H9 (cell line): ENCODE measurements around the gene SURF4. TPM values are rescaled to one million over a fixed set of nuclear protein-coding genes. Genes with fewer than 3 reads are reported as not detected.

Source experiments
- DNase-seq: peaks from one replicate; pipeline ENCODE4 v3.0.0-alpha.2; 2017
- H2AFZ ChIP-seq: one replicate; pipeline ENCODE4 v1.6.1; 2013; ENCODE audit warnings: mild to moderate bottlenecking, low read length, control low read depth, moderate library complexity
- H2AK5ac ChIP-seq: 2 replicates; pipeline ENCODE4 v1.6.1; 2013; ENCODE audit warnings: low read length, control low read depth, mixed read lengths; ENCODE audit not compliant: insufficient read length
- H2BK120ac ChIP-seq: one replicate; pipeline ENCODE4 v1.6.1; 2013; ENCODE audit warnings: low read depth, mild to moderate bottlenecking, low read length, control low read depth, inconsistent platforms; ENCODE audit not compliant: poor library complexity, severe bottlenecking
- H2BK12ac ChIP-seq: 2 replicates; pipeline ENCODE4 v1.6.1; 2013; ENCODE audit warnings: low read length, control low read depth, mixed read lengths, low read depth; ENCODE audit not compliant: insufficient read length
- H2BK15ac ChIP-seq: 2 replicates; pipeline ENCODE4 v1.6.1; 2013; ENCODE audit warnings: low read depth, low read length, control low read depth
- H2BK20ac ChIP-seq: one replicate; pipeline ENCODE4 v1.6.1; 2013; ENCODE audit warnings: low read depth, mild to moderate bottlenecking, low read length, control low read depth, inconsistent platforms; ENCODE audit not compliant: poor library complexity, severe bottlenecking
- H2BK5ac ChIP-seq: 2 replicates; pipeline ENCODE4 v1.6.1; 2013; ENCODE audit warnings: low read length, control low read depth, mixed read lengths; ENCODE audit not compliant: insufficient read length
- H3K14ac ChIP-seq: 2 replicates; pipeline ENCODE4 v1.6.1; 2013; ENCODE audit warnings: low read length, control low read depth; ENCODE audit not compliant: insufficient read depth
- H3K18ac ChIP-seq: 2 replicates; pipeline ENCODE4 v1.6.1; 2013; ENCODE audit warnings: low read depth, mild to moderate bottlenecking, mixed read lengths, low read length, control low read depth; ENCODE audit not compliant: insufficient read length
- H3K23ac ChIP-seq: 2 replicates; pipeline ENCODE4 v1.6.1; 2013; ENCODE audit warnings: low read length, control low read depth, mixed read lengths, low read depth; ENCODE audit not compliant: insufficient read length
- H3K23me2 ChIP-seq: 2 replicates; pipeline ENCODE4 v1.6.1; 2013; ENCODE audit warnings: low read depth, mild to moderate bottlenecking, mixed read lengths, low read length, control low read depth; ENCODE audit not compliant: insufficient read length, poor library complexity, severe bottlenecking
- H3K27ac ChIP-seq: 2 replicates; pipeline ENCODE4 v1.5.1; 2013; ENCODE audit warnings: low read length, control low read depth, mixed read lengths, low read depth; ENCODE audit not compliant: insufficient read length
- H3K27me3 ChIP-seq: 2 replicates; pipeline ENCODE4 v1.6.1; 2013; ENCODE audit warnings: low read length, control low read depth, inconsistent platforms; ENCODE audit not compliant: insufficient read depth
- H3K4ac ChIP-seq: 2 replicates; pipeline ENCODE4 v1.6.1; 2013; ENCODE audit warnings: low read depth, mild to moderate bottlenecking, control low read depth, inconsistent platforms, low read length, moderate library complexity
- H3K4me1 ChIP-seq: 2 replicates; pipeline ENCODE4 v1.6.1; 2013; ENCODE audit warnings: low read length, control low read depth, inconsistent platforms; ENCODE audit not compliant: insufficient read depth
- H3K4me2 ChIP-seq: 2 replicates; pipeline ENCODE4 v1.6.1; 2013; ENCODE audit warnings: low read length, control low read depth, mixed read lengths; ENCODE audit not compliant: insufficient read length, insufficient read depth
- H3K56ac ChIP-seq: 2 replicates; pipeline ENCODE4 v1.6.1; 2013; ENCODE audit warnings: low read depth, mild to moderate bottlenecking, mixed read lengths, low read length, control low read depth; ENCODE audit not compliant: insufficient read length
- H3K79me1 ChIP-seq: 2 replicates; pipeline ENCODE4 v1.6.1; 2013; ENCODE audit warnings: low read depth, mild to moderate bottlenecking, moderate library complexity, low read length, control low read depth, inconsistent platforms; ENCODE audit not compliant: insufficient read depth, poor library complexity, severe bottlenecking
- H3K79me2 ChIP-seq: 2 replicates; pipeline ENCODE4 v1.6.1; 2013; ENCODE audit warnings: low read length, control low read depth, inconsistent platforms; ENCODE audit not compliant: insufficient read depth
- H3K9ac ChIP-seq: 2 replicates; pipeline ENCODE4 v1.6.1; 2013; ENCODE audit warnings: low read length, control low read depth, mixed read lengths; ENCODE audit not compliant: insufficient read length; ENCODE audit errors: extremely low read depth
- H3K9me3 ChIP-seq: one replicate; pipeline ENCODE4 v1.6.1; 2013; ENCODE audit warnings: low read depth, low read length, inconsistent platforms; ENCODE audit not compliant: control insufficient read depth
- H3T11ph ChIP-seq: one replicate; pipeline ENCODE4 v1.6.1; 2013; ENCODE audit warnings: mild to moderate bottlenecking, low read length, control low read depth, inconsistent platforms
- H4K20me1 ChIP-seq: one replicate; pipeline ENCODE4 v1.6.1; 2013; ENCODE audit not compliant: control insufficient read depth, insufficient read length, insufficient read depth
- H4K5ac ChIP-seq: 2 replicates; pipeline ENCODE4 v1.6.1; 2013; ENCODE audit warnings: low read depth, mild to moderate bottlenecking, mixed read lengths, low read length, control low read depth; ENCODE audit not compliant: insufficient read length
- H4K8ac ChIP-seq: replicated peaks from 2 replicates; pipeline ENCODE4 v1.6.1; 2013; ENCODE audit warnings: low read length, control low read depth, mixed read lengths, low read depth; ENCODE audit not compliant: insufficient read length
- H4K91ac ChIP-seq: 2 replicates; pipeline ENCODE4 v1.6.1; 2013; ENCODE audit warnings: low read depth, mild to moderate bottlenecking, moderate library complexity, mixed read lengths, low read length, control low read depth; ENCODE audit not compliant: insufficient read length
- H3K27ac Mint-ChIP-seq, 3 experiments: 2 replicates in 2 of 3; 3 replicates in 1 of 3; pipeline ENCODE4 v1.8.0; 2020 to 2021; ENCODE audit warnings: mixed read lengths in 3 of 3, mild to moderate bottlenecking in 1 of 3, moderate library complexity in 1 of 3
- H3K27me3 Mint-ChIP-seq: 2 replicates; pipeline ENCODE4 v1.8.0; 2021; ENCODE audit warnings: low read depth, mild to moderate bottlenecking, moderate library complexity, mixed read lengths
- H3K36me3 Mint-ChIP-seq, 3 experiments: 2 replicates in 2 of 3; 3 replicates in 1 of 3; pipeline ENCODE4 v1.8.0; 2020 to 2021; ENCODE audit warnings: low read depth in 3 of 3, mixed read lengths in 3 of 3; ENCODE audit not compliant: insufficient read depth in 1 of 3
- H3K4me1 Mint-ChIP-seq, 2 experiments: 2 replicates each; pipeline ENCODE4 v1.8.0; 2020; ENCODE audit warnings: mixed read lengths in 2 of 2
- H3K4me3 Mint-ChIP-seq, 2 experiments: 2 replicates in 1 of 2; 3 replicates in 1 of 2; pipeline ENCODE4 v1.8.0; 2020 to 2021; ENCODE audit warnings: mild to moderate bottlenecking in 2 of 2, mixed read lengths in 2 of 2, moderate library complexity in 1 of 2
- H3K9me3 Mint-ChIP-seq, 2 experiments: 2 replicates in 1 of 2; 3 replicates in 1 of 2; pipeline ENCODE4 v1.8.0; 2020; ENCODE audit warnings: mild to moderate bottlenecking in 2 of 2, mixed read lengths in 2 of 2, moderate library complexity in 1 of 2
- WGBS: extraction: QIAGEN DNeasy Blood & Tissue Kit; methylation state at CpG from one replicate; pipeline ENCODE4 v1.1.7; 2013; ENCODE audit warnings: missing lambda C conversion rate, low lambda C conversion rate, mixed read lengths; ENCODE audit not compliant: insufficient read length; ENCODE audit errors: extremely low coverage; 5-methylcytosine and 5-hydroxymethylcytosine counted together
- total RNA-seq: library from RNA; stranded (reverse); gene quantifications from 2 replicates; pipeline ENCODE4 v1.2.1, GENCODE V29; 2021
- TF ChIP-seq, protein P1 (sequence below): fragments of 200-600 bp; sonication (generic); conservative IDR thresholded peaks from 3 replicates; pipeline ENCODE4 v1.8.0; 2021; ENCODE audit warnings: antibody characterized with exemption, mild to moderate bottlenecking

SURF4 gene
- total RNA-seq, 1 experiment from 2014 or later = 146 TPM

DNA sequence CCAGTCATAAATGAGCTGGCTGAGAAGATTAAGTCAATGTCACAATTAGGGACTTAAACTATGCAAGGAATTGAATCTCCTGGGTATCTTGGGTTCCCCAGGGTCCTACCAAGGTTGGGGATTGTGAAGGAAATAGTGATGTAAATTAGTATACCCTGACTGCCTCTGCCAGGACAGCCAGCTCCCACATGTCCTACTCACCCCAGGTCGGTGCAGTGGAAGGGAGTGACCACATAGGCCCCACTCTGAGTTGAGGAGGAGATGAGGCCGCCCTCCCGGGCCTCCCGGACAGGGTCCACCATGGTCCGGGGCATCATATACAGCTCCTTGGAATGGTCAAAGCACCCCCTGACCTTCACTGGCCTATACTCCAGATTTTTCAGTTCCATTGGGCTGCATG lies 22.3 kb downstream of the SURF4 start:
- H3K79me1 ChIP-seq = peaks cover 3% of the 10 kb centered on the region
- Mint-ChIP-seq H3K27ac (peak overlapping the region in 2 of 3 experiments; percentile 64 to 80; a peak in 2 of 7 replicates), H3K9me3 (peaks cover 0 to 3% of the 10 kb centered on the region in 2 experiments; a peak in 1 of 5 replicates), H3K4me3 (peak overlapping the region in 1 of 2 experiments; percentile 54; a peak in 1 of 5 replicates), H3K27me3 (no peaks in the 10 kb centered on the region), H3K4me1 (peaks cover 23 to 34% of the 10 kb centered on the region in 2 experiments), H3K36me3 (peaks cover 38 to 61% (median 55%) of the 10 kb centered on the region in 3 experiments)
- H3K9ac ChIP-seq = no peak overlapping the region
- no peak overlapping the region for H3K14ac ChIP-seq
- no peak overlapping the region for H3K27ac ChIP-seq
- H3T11ph ChIP-seq = no peak overlapping the region
- no peak overlapping the region for H2BK5ac ChIP-seq
- no peak overlapping the region for H2BK12ac ChIP-seq
- H3K9me3 ChIP-seq = no peaks in the 10 kb centered on the region
- no peak overlapping the region for H2AFZ ChIP-seq
- no peak overlapping the region for H2BK15ac ChIP-seq
- no peaks in the 10 kb centered on the region for H4K20me1 ChIP-seq
- TF ChIP-seq, protein P1, sequence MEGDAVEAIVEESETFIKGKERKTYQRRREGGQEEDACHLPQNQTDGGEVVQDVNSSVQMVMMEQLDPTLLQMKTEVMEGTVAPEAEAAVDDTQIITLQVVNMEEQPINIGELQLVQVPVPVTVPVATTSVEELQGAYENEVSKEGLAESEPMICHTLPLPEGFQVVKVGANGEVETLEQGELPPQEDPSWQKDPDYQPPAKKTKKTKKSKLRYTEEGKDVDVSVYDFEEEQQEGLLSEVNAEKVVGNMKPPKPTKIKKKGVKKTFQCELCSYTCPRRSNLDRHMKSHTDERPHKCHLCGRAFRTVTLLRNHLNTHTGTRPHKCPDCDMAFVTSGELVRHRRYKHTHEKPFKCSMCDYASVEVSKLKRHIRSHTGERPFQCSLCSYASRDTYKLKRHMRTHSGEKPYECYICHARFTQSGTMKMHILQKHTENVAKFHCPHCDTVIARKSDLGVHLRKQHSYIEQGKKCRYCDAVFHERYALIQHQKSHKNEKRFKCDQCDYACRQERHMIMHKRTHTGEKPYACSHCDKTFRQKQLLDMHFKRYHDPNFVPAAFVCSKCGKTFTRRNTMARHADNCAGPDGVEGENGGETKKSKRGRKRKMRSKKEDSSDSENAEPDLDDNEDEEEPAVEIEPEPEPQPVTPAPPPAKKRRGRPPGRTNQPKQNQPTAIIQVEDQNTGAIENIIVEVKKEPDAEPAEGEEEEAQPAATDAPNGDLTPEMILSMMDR = no peak
- DNase-seq = no peak
- H3K23ac ChIP-seq = no peak overlapping the region
- H3K79me2 ChIP-seq = peaks cover 5% of the 10 kb centered on the region; the same call in 1 of the 2 replicates
- WGBS = no CpG with 5 or more reads among the region's 5 CpGs
- no peak overlapping the region for H3K18ac ChIP-seq
- H4K5ac ChIP-seq = no peak overlapping the region
- no peak overlapping the region for H3K56ac ChIP-seq
- H3K4me2 ChIP-seq = no peak overlapping the region
- H3K4me1 ChIP-seq = no peaks in the 10 kb centered on the region; the same call in 1 of the 2 replicates
- H3K23me2 ChIP-seq = peaks cover 15% of the 10 kb centered on the region
- no peak overlapping the region for H2BK20ac ChIP-seq
- no peak overlapping the region for H3K4ac ChIP-seq
- H3K27me3 ChIP-seq = no peaks in the 10 kb centered on the region
- H2BK120ac ChIP-seq = no peak overlapping the region
- H2AK5ac ChIP-seq = no peak overlapping the region
- no peak overlapping the region for H4K91ac ChIP-seq
- H4K8ac ChIP-seq = no peak overlapping the region
